GM13976 (cell line): Measurements from ENCODE around the gene COX19.
"Not testable (repeated sequence)": the region's sequence is repeated elsewhere in the genome, so short reads cannot be mapped to it uniquely, and the experiment has no call there.

ENCODE experiments used
- DNase-seq: peaks from one replicate; pipeline ENCODE4 v3.0.0; 2012; ENCODE audit warnings: low spot score
- CTCF ChIP-seq: IDR thresholded peaks from 2 replicates; pipeline ENCODE4 v1.5.1; 2012; ENCODE audit warnings: borderline replicate concordance, mild to moderate bottlenecking; ENCODE audit not compliant: insufficient read depth; ENCODE audit errors: extremely low read depth, missing control alignments, control extremely low read depth
- in situ Hi-C: fragments of 300-500 bp; cut with MboI; formaldehyde crosslinking; loops from one replicate; pipeline ENCODE4 v1.12.0; 2022; ENCODE audit warnings: low sequenced_read_pairs, mixed read lengths, inconsistent platforms; ENCODE audit not compliant: unreplicated experiment

The COX19 gene

GRCh38 chr7:944744-945143 lies 30.6 kb downstream of the COX19 start:
- DNase-seq, result no peak
- in situ Hi-C loops, result no loop called here
- no peak for TF ChIP-seq CTCF

- in situ Hi-C loops, DNase-seq: not testable (repeated sequence)
Observed at GRCh38 chr7:943793-944192, 31.6 kb downstream of the COX19 start.

- TF ChIP-seq CTCF, result no peak
- in situ Hi-C loops, result no loop called here
- DNase-seq, result no peak
Observed at GRCh38 chr7:940599-941408, 34.5 kb downstream of the COX19 start.

- TF ChIP-seq CTCF, result no peak
- DNase-seq, result no peak
- in situ Hi-C loops, result no loop called here
Observed at GRCh38 chr7:939843-940242, 35.5 kb downstream of the COX19 start.

GRCh38 chr7:938546-939185 lies 36.7 kb downstream of the COX19 start:
- in situ Hi-C loops, result no loop called here
- TF ChIP-seq CTCF, result no peak
- DNase-seq, result no peak

GRCh38 chr7:937856-938484 lies 37.4 kb downstream of the COX19 start:
- in situ Hi-C loops, result no loop called here
- TF ChIP-seq CTCF, result no peak
- no peak for DNase-seq
